Central memory CD8-positive, alpha-beta T cell (primary cell): ENCODE data around the gene GPR3.

ENCODE experiments used
- ATAC-seq: fragments of 150-1000 bp; cut with Tn5 transposase; replicated peaks from 2 replicates; pipeline ENCODE4 v1.10.0; 2022; ENCODE audit warnings: mild to moderate bottlenecking, moderate FRiP score, moderate number of reproducible peaks; ENCODE audit not compliant: poor library complexity, severe bottlenecking; ENCODE audit errors: extremely low read depth
- DNase-seq, 2 donors: peaks; one replicate each; pipeline ENCODE4 v3.0.0; 2021; ENCODE audit warnings: low spot score in 2 of 2
- H3K27ac Mint-ChIP-seq: one replicate; pipeline ENCODE4 v1.8.0; 2022; ENCODE audit warnings: low read depth, mild to moderate bottlenecking, moderate library complexity, mixed read lengths
- H3K27me3 Mint-ChIP-seq: one replicate; pipeline ENCODE4 v1.8.0; 2022; ENCODE audit warnings: mixed read lengths
- H3K36me3 Mint-ChIP-seq: one replicate; pipeline ENCODE4 v1.8.0; 2022; ENCODE audit warnings: mild to moderate bottlenecking, moderate library complexity, mixed read lengths; ENCODE audit not compliant: insufficient read depth
- H3K4me1 Mint-ChIP-seq: one replicate; pipeline ENCODE4 v1.8.0; 2022; ENCODE audit warnings: mixed read lengths
- H3K4me3 Mint-ChIP-seq: one replicate; pipeline ENCODE4 v1.8.0; 2022; ENCODE audit warnings: mild to moderate bottlenecking, moderate library complexity, mixed read lengths
- H3K9me3 Mint-ChIP-seq: one replicate; pipeline ENCODE4 v1.8.0; 2022; ENCODE audit warnings: mixed read lengths

Gene GPR3, protein sequence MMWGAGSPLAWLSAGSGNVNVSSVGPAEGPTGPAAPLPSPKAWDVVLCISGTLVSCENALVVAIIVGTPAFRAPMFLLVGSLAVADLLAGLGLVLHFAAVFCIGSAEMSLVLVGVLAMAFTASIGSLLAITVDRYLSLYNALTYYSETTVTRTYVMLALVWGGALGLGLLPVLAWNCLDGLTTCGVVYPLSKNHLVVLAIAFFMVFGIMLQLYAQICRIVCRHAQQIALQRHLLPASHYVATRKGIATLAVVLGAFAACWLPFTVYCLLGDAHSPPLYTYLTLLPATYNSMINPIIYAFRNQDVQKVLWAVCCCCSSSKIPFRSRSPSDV

DNA sequence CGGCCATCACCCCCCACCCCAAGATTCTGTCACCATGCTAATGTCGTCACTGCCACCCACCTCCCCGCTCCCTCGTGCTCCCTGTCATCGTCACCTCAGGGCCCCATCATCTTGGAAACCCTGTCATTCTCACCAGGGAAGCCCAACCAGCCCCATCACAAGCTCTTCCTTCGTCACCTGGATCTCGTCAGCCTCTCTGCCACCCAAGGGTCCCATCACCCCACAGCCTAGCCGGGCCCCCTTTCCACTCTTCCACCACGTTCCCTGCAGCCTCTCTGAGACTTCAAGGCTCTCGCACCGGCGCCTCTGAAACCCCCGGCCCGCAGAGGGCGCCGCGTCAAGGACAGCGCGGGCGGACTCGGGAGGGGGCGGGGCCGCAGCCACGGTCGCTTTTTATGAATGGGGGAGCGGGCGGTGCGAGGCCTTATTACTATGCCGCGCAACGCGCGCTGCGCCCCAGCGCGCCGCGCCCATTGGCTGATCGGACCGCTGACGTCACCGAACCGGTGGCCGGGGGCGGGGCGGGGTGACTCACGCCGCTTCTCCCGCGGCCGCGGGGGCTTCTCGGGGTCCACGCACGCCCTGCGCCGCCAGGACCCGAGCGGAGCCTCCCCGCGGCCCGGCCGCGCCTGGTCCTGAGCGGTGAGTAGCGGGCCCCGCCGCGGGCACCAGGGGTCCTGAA lies at the start of gene GPR3:
TSS of gene GPR3 (plus strand) at position 527 of the 682 bp plus-strand sequence. CDS start 1,177 bp downstream, outside the sequence.
- peak; percentile 90 for ATAC-seq
- no peaks in the 10 kb centered on the region for H3K9me3 Mint-ChIP-seq
- peak within 1 kb of the TSS; percentile 80 for H3K4me3 Mint-ChIP-seq
- peaks cover 14% of the 10 kb centered on the region for H3K36me3 Mint-ChIP-seq
- peaks cover 11% of the 10 kb centered on the region for H3K4me1 Mint-ChIP-seq
- DNase-seq = peak; percentile 76 to 83
- peaks cover 9% of the 10 kb centered on the region for H3K27me3 Mint-ChIP-seq
- peak within 1 kb of the TSS; percentile 76 for H3K27ac Mint-ChIP-seq

DNA sequence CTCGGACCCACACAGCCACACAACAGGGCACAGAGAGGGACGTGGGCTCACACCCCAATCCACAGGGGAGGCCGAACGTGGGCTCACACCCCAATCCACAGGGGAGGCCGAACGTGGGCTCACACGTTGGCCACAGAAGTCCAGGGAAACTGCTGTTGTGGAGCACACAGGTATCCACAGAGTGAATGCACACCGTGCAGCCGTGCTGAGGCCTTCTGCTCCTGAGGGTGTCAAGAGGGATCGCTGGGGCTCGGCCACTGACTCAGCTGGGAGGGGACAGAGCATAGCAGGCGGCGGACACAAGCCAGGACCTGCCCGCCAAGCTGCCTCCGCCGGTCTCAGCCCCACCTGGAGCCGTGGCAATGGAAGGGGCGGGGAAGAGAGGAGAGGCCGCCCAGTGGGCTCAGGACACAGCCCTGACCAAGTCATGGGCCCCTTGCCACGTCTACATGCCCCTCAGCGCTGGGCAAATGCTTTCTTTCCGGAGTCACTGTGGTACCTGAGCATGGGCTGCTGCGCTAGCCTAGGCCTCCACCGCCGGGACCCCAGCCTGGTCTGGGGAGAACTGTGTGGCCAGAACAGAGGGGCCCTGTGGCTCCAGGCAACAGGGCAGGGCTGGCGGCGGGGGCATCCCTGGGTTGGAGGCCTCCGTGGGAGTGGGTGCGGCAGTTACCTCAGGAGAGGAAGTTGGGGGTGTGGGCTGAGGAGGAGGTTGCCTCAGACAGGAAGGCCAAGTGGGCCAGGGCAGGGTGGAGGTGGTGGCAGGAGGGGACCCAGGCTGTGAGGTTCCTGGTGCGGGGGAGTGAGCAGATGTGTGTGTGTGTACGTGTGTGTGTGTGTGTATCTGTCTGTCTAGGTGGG lies 49.4 kb upstream of the GPR3 start:
- ATAC-seq = peak; percentile 80
- Mint-ChIP-seq H3K4me1 (peaks cover 51% of the 10 kb centered on the region), H3K36me3 (peaks cover 30% of the 10 kb centered on the region), H3K27me3 (no peaks in the 10 kb centered on the region), H3K4me3 (peak overlapping the region; percentile 91), H3K9me3 (no peaks in the 10 kb centered on the region), H3K27ac (peak overlapping the region; percentile 84)
- DNase-seq = peak; percentile 64 to 77

DNA sequence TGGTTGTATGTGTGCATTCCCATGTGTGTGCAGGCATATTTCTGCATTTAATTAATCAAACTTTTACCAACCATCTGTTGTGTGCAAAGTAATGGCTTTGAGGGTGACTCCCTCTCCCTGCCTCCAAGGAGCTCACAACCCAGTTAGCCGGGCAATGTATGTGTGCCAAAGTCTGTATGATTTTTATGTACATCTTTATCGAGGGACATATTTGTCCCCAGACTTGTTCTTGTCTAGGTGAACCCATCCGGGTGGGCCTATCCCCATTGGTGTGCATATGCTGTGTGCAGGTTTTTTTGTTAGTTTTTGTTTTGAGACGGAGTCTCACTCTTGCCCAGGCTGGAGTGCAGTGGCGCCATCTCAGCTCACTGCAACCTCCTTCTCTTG lies 48.8 kb upstream of the GPR3 start:
- H3K9me3 Mint-ChIP-seq = no peaks in the 10 kb centered on the region
- DNase-seq (no peak), ATAC-seq (no peak)
- H3K36me3 Mint-ChIP-seq = peaks cover 34% of the 10 kb centered on the region
- H3K27me3 Mint-ChIP-seq = no peaks in the 10 kb centered on the region
- peaks cover 49% of the 10 kb centered on the region for H3K4me1 Mint-ChIP-seq
- peak overlapping the region; percentile 91 for H3K4me3 Mint-ChIP-seq
- peak overlapping the region; percentile 84 for H3K27ac Mint-ChIP-seq

DNA sequence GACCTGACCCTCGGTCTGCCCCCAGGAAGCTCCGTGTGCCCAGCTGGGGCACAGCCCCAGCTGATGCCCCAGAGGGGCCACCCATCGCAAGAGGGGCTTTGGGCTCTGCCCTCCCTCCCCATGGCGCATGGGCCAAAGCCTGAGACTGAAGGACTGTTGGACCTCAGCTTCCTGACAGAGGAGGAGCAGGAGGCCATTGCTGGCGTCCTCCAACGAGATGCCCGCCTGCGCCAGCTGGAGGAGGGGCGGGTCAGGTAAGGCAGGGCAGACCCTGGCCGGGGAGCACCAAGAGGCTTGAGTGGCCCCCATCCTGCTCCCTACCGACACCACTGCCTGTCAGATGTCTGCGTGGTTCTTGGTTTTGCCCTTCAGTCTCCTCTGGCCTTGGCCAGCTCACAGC lies 47.1 kb upstream of the GPR3 start:
- peak overlapping the region; percentile 55 for H3K4me3 Mint-ChIP-seq
- no peaks in the 10 kb centered on the region for H3K9me3 Mint-ChIP-seq
- no peak overlapping the region for H3K27ac Mint-ChIP-seq
- peaks cover 37% of the 10 kb centered on the region for H3K36me3 Mint-ChIP-seq
- H3K4me1 Mint-ChIP-seq = peaks cover 37% of the 10 kb centered on the region
- no peaks in the 10 kb centered on the region for H3K27me3 Mint-ChIP-seq
- DNase-seq (no peak), ATAC-seq (no peak)

DNA sequence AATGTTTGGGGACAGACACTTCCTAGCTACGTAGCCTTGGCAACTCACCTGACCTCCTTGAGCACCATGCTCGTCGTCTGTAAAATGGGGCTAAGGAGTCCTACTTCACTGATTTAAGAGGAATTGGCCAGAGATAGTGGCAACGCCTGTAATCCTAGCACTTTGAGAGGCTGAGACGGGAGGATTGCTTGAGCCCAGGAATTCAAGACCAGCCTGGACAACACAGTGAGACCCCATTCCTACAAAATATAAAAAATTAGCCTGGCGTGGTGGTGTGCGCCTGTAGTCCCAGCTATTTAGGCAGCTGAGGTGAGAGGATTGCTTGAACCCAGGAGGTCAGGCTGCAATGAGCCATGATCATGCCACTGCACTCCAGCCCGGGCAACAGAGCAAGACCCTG lies 46.1 kb upstream of the GPR3 start:
- Mint-ChIP-seq H3K9me3 (no peaks in the 10 kb centered on the region), H3K4me1 (peaks cover 31% of the 10 kb centered on the region), H3K36me3 (peaks cover 42% of the 10 kb centered on the region), H3K27ac (no peak overlapping the region), H3K4me3 (peak overlapping the region; percentile 25), H3K27me3 (no peaks in the 10 kb centered on the region)
- DNase-seq = no peak
- ATAC-seq = no peak

DNA sequence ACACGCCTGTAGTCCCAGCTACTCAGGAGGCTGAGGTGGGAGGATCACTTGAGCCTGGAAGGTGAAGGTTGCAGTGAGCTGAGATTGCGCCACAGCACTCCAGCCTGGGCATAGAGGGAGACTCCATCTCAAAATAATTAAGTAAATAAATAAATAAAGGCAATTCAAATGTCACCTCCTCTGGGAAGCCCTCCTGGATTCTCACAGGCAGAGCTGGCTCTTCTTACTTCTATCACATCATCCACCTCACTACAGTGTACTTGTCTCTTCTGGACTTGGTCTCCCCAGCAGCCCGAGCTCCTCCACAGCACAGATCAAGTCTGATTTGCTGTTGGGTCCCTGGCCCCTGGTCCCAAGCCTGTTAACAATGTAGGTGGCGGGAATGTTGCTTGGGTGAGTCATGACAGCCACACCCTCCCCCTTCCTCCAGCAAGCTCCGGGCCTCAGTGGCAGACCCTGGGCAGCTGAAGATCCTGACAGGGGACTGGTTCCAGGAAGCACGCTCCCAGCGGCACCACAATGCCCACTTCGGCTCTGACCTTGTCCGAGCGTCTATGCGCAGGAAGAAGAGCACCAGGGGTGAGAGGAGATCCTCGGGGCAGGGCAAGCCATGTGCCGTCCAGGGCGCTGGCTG lies 45.3 kb upstream of the GPR3 start:
- H3K4me3 Mint-ChIP-seq = no peak overlapping the region
- peaks cover 26% of the 10 kb centered on the region for H3K4me1 Mint-ChIP-seq
- H3K9me3 Mint-ChIP-seq = no peaks in the 10 kb centered on the region
- H3K36me3 Mint-ChIP-seq = peaks cover 44% of the 10 kb centered on the region
- no peak for DNase-seq
- ATAC-seq = no peak
- H3K27me3 Mint-ChIP-seq = no peaks in the 10 kb centered on the region
- H3K27ac Mint-ChIP-seq = peak overlapping the region; percentile 79

DNA sequence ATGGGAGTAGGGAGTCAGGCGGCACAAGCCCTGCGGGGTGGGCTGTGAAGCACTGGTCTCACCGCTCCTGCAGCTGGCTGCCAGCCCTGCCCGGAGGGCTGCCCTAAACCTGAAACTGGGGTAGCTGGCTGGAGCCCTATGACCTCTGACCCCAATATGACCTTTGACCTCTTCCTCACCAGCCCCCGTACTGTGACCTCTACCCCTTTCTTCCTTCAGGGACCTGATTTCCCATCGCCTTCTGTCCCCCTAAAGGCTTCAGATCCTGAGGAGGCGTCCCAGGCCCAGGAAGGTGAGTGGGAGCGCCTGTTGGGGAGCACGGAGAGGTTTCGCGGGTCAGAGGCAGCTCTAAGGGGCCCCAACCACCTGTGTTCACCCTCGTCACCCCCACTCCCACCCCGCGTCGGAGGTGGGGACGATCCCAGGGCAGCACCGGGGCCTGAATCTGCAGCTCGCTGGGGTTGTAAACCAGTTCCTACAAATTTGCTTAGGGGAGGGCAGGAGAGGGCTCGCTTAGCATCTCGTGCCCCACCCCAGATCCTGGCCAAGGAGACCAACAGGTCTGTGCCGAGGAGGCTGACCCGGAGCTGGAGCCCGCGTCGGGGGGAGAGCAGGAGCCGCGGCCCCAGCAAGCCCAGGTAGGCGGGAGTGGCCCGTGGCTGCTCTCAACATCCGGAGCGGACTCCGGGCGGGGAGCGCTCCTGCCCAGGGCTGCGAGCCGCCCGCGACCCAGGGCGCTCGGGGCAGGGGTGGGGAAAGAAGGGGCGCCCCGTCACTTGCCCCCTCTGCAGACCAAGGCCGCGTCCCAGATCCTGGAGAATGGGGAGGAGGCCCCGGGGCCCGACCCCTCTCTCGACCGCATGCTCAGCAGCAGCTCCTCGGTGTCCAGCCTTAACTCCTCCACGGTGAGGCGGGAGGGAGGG lies 43.3 kb upstream of the GPR3 start:
- H3K27ac Mint-ChIP-seq = no peak overlapping the region

DNA sequence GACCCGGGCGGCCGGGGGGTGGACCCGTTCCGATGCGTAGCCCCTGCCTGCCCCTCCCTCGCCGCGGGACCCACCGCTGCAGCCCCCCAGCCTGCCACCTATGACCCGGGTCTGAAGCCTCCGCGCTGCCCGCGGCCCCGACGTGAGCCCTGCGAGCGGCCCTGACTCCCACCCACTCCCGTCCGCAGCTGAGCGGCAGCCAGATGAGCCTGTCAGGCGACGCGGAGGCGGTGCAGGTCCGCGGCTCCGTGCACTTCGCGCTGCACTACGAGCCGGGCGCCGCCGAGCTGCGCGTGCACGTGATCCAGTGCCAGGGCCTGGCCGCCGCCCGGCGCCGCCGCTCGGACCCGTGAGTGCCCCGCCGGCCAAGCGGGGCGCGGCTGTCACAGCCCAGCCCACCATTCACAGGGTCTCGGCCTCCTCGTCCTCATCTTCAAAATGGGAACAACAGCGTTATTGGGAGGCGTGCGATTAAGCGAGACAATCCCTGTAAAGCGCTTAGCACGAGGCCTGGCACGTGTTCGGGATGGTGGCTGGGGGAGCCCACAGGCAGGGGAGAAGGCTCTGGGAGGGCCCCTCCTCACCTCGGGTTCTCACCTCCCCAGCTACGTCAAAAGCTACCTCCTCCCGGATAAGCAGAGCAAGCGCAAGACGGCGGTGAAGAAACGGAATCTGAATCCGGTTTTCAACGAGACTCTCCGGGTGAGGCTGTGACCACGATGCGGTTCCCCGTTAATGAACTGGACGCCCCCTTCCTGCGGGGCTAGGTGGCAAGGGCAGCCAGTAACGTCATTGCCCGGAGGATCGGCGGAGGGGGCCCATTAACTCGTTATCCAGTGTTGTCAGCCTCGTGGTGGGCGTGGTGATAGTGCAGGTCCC lies 42.4 kb upstream of the GPR3 start:
- ATAC-seq (no peak), DNase-seq (no peak)
- peaks cover 34% of the 10 kb centered on the region for H3K36me3 Mint-ChIP-seq
- H3K27ac Mint-ChIP-seq = no peak overlapping the region
- H3K9me3 Mint-ChIP-seq = no peaks in the 10 kb centered on the region
- H3K27me3 Mint-ChIP-seq = no peaks in the 10 kb centered on the region
- no peak overlapping the region for H3K4me3 Mint-ChIP-seq
- H3K4me1 Mint-ChIP-seq = peaks cover 18% of the 10 kb centered on the region

More for the DNA sequence above, 43.3 kb upstream of the GPR3 start:
- Mint-ChIP-seq H3K27me3 (no peaks in the 10 kb centered on the region), H3K4me3 (no peak overlapping the region), H3K36me3 (peaks cover 37% of the 10 kb centered on the region), H3K4me1 (peaks cover 17% of the 10 kb centered on the region), H3K9me3 (no peaks in the 10 kb centered on the region)
- DNase-seq = no peak
- ATAC-seq = no peak

DNA sequence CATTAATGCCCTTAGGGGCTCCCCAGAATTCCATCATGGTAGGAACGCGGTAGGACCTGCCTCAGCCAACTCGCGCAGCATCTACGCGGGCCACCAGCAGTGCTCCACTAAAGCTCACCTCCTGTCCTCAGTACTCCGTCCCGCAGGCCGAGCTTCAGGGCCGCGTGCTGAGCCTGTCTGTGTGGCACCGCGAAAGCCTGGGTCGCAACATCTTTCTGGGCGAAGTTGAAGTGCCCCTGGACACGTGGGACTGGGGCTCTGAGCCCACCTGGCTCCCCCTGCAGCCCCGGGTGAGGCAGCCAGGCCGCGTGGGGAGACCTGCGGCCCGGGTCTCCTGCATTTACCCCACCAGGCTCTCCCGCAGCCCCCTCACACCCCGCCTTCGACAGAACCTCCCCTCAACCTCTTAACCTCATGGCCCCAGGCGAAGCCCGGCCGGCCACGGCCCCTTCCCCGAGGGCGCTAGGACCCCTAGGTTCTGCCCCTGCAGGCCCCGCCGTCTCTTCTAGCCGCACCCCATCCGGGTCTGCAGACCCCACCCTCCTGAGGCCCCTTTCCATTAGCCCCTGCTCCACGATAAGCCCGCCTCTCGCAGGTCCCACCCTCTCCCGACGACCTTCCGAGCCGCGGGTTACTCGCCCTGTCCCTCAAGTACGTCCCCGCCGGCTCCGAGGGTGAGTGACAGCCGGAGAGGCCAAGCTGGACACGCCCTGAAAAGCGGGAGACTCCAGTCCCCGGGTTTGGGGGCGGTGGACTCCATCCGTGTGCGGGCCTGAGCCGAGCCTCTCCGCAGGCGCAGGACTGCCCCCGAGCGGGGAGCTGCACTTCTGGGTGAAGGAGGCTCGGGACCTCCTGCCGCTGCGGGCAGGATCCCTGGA lies 41.5 kb upstream of the GPR3 start:
- peaks cover 29% of the 10 kb centered on the region for H3K36me3 Mint-ChIP-seq
- H3K4me3 Mint-ChIP-seq = no peak overlapping the region
- H3K27ac Mint-ChIP-seq = no peak overlapping the region
- ATAC-seq (no peak), DNase-seq (no peak)
- no peaks in the 10 kb centered on the region for H3K27me3 Mint-ChIP-seq
- no peaks in the 10 kb centered on the region for H3K9me3 Mint-ChIP-seq
- H3K4me1 Mint-ChIP-seq = peaks cover 23% of the 10 kb centered on the region

DNA sequence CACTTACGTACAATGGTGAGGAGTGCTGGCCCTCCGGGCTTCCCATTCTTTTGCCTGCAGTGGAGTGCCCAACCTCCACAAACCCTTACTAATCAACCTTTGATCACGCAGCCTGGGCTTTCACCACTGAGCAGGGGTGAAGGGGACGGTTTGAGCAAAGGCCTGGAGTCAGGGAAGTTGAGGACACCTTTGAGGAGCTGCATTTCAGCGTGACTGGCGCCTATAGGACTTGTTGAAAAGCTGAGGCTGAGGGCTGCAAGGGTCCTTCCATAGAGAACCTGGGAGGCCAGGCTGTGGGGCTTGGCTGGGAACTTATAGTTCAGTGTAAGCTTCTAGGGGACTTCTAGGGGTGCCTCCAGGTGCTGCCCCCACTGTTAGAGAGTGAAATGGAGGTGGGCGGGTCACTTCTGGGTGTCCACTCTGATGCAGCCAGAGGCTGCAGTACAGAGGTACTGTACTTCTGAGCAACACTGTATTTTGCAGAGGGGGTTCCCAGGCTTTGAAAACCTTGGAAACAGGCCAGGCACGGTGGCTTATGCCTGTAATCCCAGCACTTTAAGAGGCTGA lies 40.8 kb upstream of the GPR3 start:
- Mint-ChIP-seq H3K4me1 (peaks cover 23% of the 10 kb centered on the region), H3K27ac (no peak overlapping the region), H3K36me3 (peaks cover 26% of the 10 kb centered on the region), H3K27me3 (no peaks in the 10 kb centered on the region), H3K9me3 (no peaks in the 10 kb centered on the region), H3K4me3 (no peak overlapping the region)
- DNase-seq (no peak), ATAC-seq (no peak)
